Endodermal cell (in vitro differentiated cells): ENCODE results near the gene KIRREL3. TPM values are rescaled to one million over a fixed set of nuclear protein-coding genes. Genes with fewer than 3 reads are reported as not detected.
"Not testable (repeated sequence)": the region's sequence is repeated elsewhere in the genome, so short reads cannot be mapped to it uniquely, and the experiment has no call there.

Experiments used
- DNase-seq: peaks from one replicate; pipeline ENCODE4 v3.0.0-alpha.2; 2017
- H3K27ac ChIP-seq: 2 replicates; pipeline ENCODE4 v1.5.1; 2013; ENCODE audit warnings: mild to moderate bottlenecking, low read depth, low read length, moderate library complexity
- H3K27me3 ChIP-seq: 2 replicates; pipeline ENCODE4 v1.6.1; 2013; ENCODE audit warnings: mild to moderate bottlenecking, low read length, moderate library complexity; ENCODE audit not compliant: insufficient read depth, control insufficient read depth, poor library complexity, severe bottlenecking
- H3K36me3 ChIP-seq: 2 replicates; pipeline ENCODE4 v1.7.0; 2013; ENCODE audit warnings: mild to moderate bottlenecking, low read length, moderate library complexity; ENCODE audit not compliant: control insufficient read depth, insufficient read depth
- H3K4me1 ChIP-seq: one replicate; pipeline ENCODE4 v1.7.0; 2013; ENCODE audit warnings: low read length; ENCODE audit not compliant: control insufficient read depth, insufficient read depth
- H3K4me3 ChIP-seq: 2 replicates; pipeline ENCODE4 v1.5.1; 2013; ENCODE audit warnings: mild to moderate bottlenecking, low read length, moderate library complexity
- H3K9ac ChIP-seq: 2 replicates; pipeline ENCODE4 v1.6.1; 2013; ENCODE audit warnings: mild to moderate bottlenecking, low read length, moderate library complexity; ENCODE audit not compliant: poor library complexity, severe bottlenecking; ENCODE audit errors: extremely low read depth
- H3K9me3 ChIP-seq: 2 replicates; pipeline ENCODE4 v1.6.1; 2013; ENCODE audit warnings: mild to moderate bottlenecking, low read length, moderate library complexity; ENCODE audit not compliant: control insufficient read depth
- H3K27ac Mint-ChIP-seq: 2 replicates; pipeline ENCODE4 v1.8.0; 2020; ENCODE audit warnings: mixed read lengths
- H3K27me3 Mint-ChIP-seq: 2 replicates; pipeline ENCODE4 v1.8.0; 2021; ENCODE audit warnings: mild to moderate bottlenecking, mixed read lengths; ENCODE audit not compliant: insufficient read depth
- H3K36me3 Mint-ChIP-seq: 2 replicates; pipeline ENCODE4 v1.8.0; 2020; ENCODE audit warnings: low read depth, mixed read lengths
- H3K4me1 Mint-ChIP-seq: 2 replicates; pipeline ENCODE4 v1.8.0; 2020; ENCODE audit warnings: mixed read lengths
- H3K4me3 Mint-ChIP-seq: 2 replicates; pipeline ENCODE4 v1.8.0; 2020; ENCODE audit warnings: mild to moderate bottlenecking, moderate library complexity, mixed read lengths
- H3K9me3 Mint-ChIP-seq: 2 replicates; pipeline ENCODE4 v1.8.0; 2020; ENCODE audit warnings: mild to moderate bottlenecking, mixed read lengths
- WGBS, 2 experiments: methylation state at CpG; one replicate each; pipeline versions ENCODE4 v1.1.5 to v1.1.7; 2013; ENCODE audit warnings: missing lambda C conversion rate in 2 of 2, mixed read lengths in 1 of 2; ENCODE audit not compliant: insufficient coverage in 1 of 2, insufficient read length in 1 of 2; 5-methylcytosine and 5-hydroxymethylcytosine counted together
- total RNA-seq, 2 donors: library from RNA; stranded (reverse); fragmentation: NEBNext Ultra II Directional in 1 of 2; extraction: Animal tissue kit (Norgen Biotek cat#: 25700) in 1 of 2; gene quantifications; 2 replicates in 1 of 2; 3 replicates in 1 of 2; pipeline ENCODE4 v1.2.1, GENCODE V29; 2021
- TF ChIP-seq, protein P1 (sequence below): fragments of 200-600 bp; sonication (generic); conservative IDR thresholded peaks from 2 replicates; pipeline ENCODE4 v1.5.0; 2021; ENCODE audit warnings: antibody characterized with exemption, mild to moderate bottlenecking

Gene KIRREL3
- total RNA-seq, 2 donors from 2014 or later: 1.1 to 1.4 TPM

- 93 to 100% methylated on average over 2 to 9 of the region's 9 CpGs for WGBS, 2 experiments
Measured at GRCh38 chr11:126384449-126385070, 616.0 kb downstream of the KIRREL3 start.

GRCh38 chr11:126383339-126384335, 616.9 kb downstream of the KIRREL3 start:
- Histone ChIP-seq H3K27me3 (no peaks in the 10 kb centered on the region), H3K4me1 (peaks cover 5% of the 10 kb centered on the region), H3K9me3 (no peaks in the 10 kb centered on the region), H3K4me3 (no peak overlapping the region), H3K9ac (no peak overlapping the region), H3K36me3 (no peaks in the 10 kb centered on the region), H3K27ac (peak overlapping the region; percentile 29)
- peak; percentile 50 for DNase-seq
- Mint-ChIP-seq H3K27ac (no peak overlapping the region), H3K4me1 (peaks cover 21% of the 10 kb centered on the region), H3K27me3 (no peaks in the 10 kb centered on the region), H3K9me3 (no peaks in the 10 kb centered on the region), H3K4me3 (no peak overlapping the region), H3K36me3 (peaks cover 4% of the 10 kb centered on the region)
- 88% methylated on average over 8 to 20 of the region's 20 CpGs for WGBS, 2 experiments
- TF ChIP-seq, protein P1, sequence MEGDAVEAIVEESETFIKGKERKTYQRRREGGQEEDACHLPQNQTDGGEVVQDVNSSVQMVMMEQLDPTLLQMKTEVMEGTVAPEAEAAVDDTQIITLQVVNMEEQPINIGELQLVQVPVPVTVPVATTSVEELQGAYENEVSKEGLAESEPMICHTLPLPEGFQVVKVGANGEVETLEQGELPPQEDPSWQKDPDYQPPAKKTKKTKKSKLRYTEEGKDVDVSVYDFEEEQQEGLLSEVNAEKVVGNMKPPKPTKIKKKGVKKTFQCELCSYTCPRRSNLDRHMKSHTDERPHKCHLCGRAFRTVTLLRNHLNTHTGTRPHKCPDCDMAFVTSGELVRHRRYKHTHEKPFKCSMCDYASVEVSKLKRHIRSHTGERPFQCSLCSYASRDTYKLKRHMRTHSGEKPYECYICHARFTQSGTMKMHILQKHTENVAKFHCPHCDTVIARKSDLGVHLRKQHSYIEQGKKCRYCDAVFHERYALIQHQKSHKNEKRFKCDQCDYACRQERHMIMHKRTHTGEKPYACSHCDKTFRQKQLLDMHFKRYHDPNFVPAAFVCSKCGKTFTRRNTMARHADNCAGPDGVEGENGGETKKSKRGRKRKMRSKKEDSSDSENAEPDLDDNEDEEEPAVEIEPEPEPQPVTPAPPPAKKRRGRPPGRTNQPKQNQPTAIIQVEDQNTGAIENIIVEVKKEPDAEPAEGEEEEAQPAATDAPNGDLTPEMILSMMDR: no peak

More at GRCh38 chr11:126384449-126385070, 616.0 kb downstream of the KIRREL3 start:
- Histone ChIP-seq H3K4me3 (no peak overlapping the region), H3K27me3 (no peaks in the 10 kb centered on the region), H3K36me3 (no peaks in the 10 kb centered on the region), H3K9me3 (no peaks in the 10 kb centered on the region), H3K9ac (no peak overlapping the region), H3K27ac (no peak overlapping the region), H3K4me1 (peaks cover 5% of the 10 kb centered on the region)
- peaks cover 4% of the 10 kb centered on the region for H3K36me3 Mint-ChIP-seq
- TF ChIP-seq, protein P1: no peak
- no peak overlapping the region for H3K4me3 Mint-ChIP-seq
- peaks cover 15% of the 10 kb centered on the region for H3K4me1 Mint-ChIP-seq
- no peak overlapping the region for H3K27ac Mint-ChIP-seq
- no peaks in the 10 kb centered on the region for H3K27me3 Mint-ChIP-seq
- no peaks in the 10 kb centered on the region for H3K9me3 Mint-ChIP-seq
- DNase-seq: no peak

DNA sequence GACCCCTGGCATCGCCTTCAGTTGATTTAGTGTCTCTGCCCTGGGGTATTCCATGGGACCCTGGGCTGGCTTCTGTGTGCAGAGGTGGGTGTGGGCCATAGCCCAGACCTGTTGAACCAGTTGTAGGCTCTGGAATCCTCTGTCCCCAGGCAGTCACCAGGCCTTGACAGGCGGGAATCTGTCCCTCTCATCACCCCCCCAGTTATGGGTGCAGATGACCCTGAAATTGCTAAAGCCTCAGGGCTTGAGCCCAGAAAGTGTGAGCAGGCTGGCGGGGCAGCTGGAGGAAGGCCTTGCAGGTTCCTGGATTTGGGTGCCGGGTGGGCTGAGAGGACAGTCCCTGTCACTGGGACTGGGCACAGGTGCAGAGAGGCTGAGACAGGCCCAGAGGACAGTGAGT, 617.9 kb downstream of the KIRREL3 start:
- not testable (repeated sequence) for H3K27ac Mint-ChIP-seq, H3K4me3 Mint-ChIP-seq, DNase-seq, H3K36me3 Mint-ChIP-seq, H3K4me1 ChIP-seq, H3K36me3 ChIP-seq, H3K27me3 Mint-ChIP-seq, H3K9me3 Mint-ChIP-seq, H3K4me3 ChIP-seq, H3K9me3 ChIP-seq, H3K27me3 ChIP-seq, H3K27ac ChIP-seq, H3K9ac ChIP-seq
- H3K4me1 Mint-ChIP-seq: peaks cover 22% of the 10 kb centered on the region
- WGBS, 2 experiments: 88% methylated on average over 4 of the region's 4 CpGs; no CpG with 5 or more reads in 1 of the 2 experiments

GRCh38 chr11:126381960-126382359, 618.6 kb downstream of the KIRREL3 start:
- H3K27ac Mint-ChIP-seq, H3K9me3 ChIP-seq, H3K9ac ChIP-seq, H3K9me3 Mint-ChIP-seq, DNase-seq, H3K36me3 Mint-ChIP-seq, H3K4me3 Mint-ChIP-seq, H3K27ac ChIP-seq, H3K36me3 ChIP-seq, H3K4me1 ChIP-seq, H3K27me3 ChIP-seq, H3K4me3 ChIP-seq, H3K27me3 Mint-ChIP-seq: not testable (repeated sequence)
- WGBS, 2 experiments: 100% methylated on average over 5 of the region's 10 CpGs; no CpG with 5 or more reads in 1 of the 2 experiments
- peaks cover 19% of the 10 kb centered on the region for H3K4me1 Mint-ChIP-seq
